CD14-positive monocyte (primary cell): ENCODE measurements around the gene SPRN. TPM values are rescaled to one million over a fixed set of nuclear protein-coding genes. Genes with fewer than 3 reads are reported as not detected.

ENCODE experiments used
- DNase-seq, 3 donors: peaks; one replicate each; pipeline ENCODE4 v3.0.0-alpha.2; 2011 to 2022
- H2AFZ ChIP-seq: 2 replicates; pipeline ENCODE4 v1.6.0; 2012; ENCODE audit warnings: mild to moderate bottlenecking, low read depth, low read length, inconsistent platforms; ENCODE audit not compliant: insufficient read depth, poor library complexity, severe bottlenecking
- H3K27ac ChIP-seq, 2 donors: 1 replicate in 1 of 2; 2 replicates in 1 of 2; pipeline ENCODE4 v1.5.1; 2012 to 2013; ENCODE audit warnings: low read length in 2 of 2, control low read depth in 1 of 2, inconsistent platforms in 1 of 2, low read depth in 1 of 2, mild to moderate bottlenecking in 1 of 2
- H3K27me3 ChIP-seq, 2 donors: one replicate each; pipeline versions ENCODE4 v1.6.0 to v1.6.1; 2011 to 2013; ENCODE audit warnings: low read length in 2 of 2; ENCODE audit not compliant: control insufficient read depth in 2 of 2, insufficient read depth in 2 of 2
- H3K36me3 ChIP-seq, 2 donors: replicated peaks in 1 of 2; 1 replicate in 1 of 2; 2 replicates in 1 of 2; pipeline versions ENCODE4 v1.5.1 to v1.6.1; 2012 to 2013; ENCODE audit warnings: low read length in 2 of 2, control low read depth in 1 of 2, inconsistent platforms in 1 of 2, mild to moderate bottlenecking in 1 of 2; ENCODE audit not compliant: insufficient read depth in 2 of 2, control insufficient read depth in 1 of 2
- H3K4me1 ChIP-seq, 2 donors: 1 replicate in 1 of 2; 2 replicates in 1 of 2; pipeline versions ENCODE4 v1.5.1 to v1.6.1; 2012 to 2013; ENCODE audit warnings: low read length in 2 of 2, control low read depth in 1 of 2, inconsistent platforms in 1 of 2, mild to moderate bottlenecking in 1 of 2, moderate library complexity in 1 of 2; ENCODE audit not compliant: insufficient read depth in 2 of 2, control insufficient read depth in 1 of 2
- H3K4me2 ChIP-seq: replicated peaks from 2 replicates; pipeline ENCODE3; 2012; ENCODE audit warnings: low read length, moderate library complexity, mild to moderate bottlenecking; ENCODE audit not compliant: poor library complexity, severe bottlenecking; ENCODE audit errors: extremely low read depth
- H3K4me3 ChIP-seq, 3 experiments: fragments of 200-600 bp in 1 of 3; sonication (generic) in 1 of 3; replicated peaks in 1 of 3; 1 replicate in 2 of 3; 2 replicates in 1 of 3; pipeline ENCODE4 v1.5.1; 2011 to 2013; ENCODE audit warnings: low read length in 3 of 3, mild to moderate bottlenecking in 3 of 3, control low read depth in 2 of 3, low read depth in 2 of 3, inconsistent platforms in 1 of 3, moderate library complexity in 1 of 3
- H3K79me2 ChIP-seq: 2 replicates; pipeline ENCODE4 v1.6.0; 2012; ENCODE audit warnings: mild to moderate bottlenecking, control low read depth, inconsistent platforms, low read length, moderate library complexity; ENCODE audit not compliant: insufficient read depth
- H3K9ac ChIP-seq: 2 replicates; pipeline ENCODE4 v1.6.0; 2017; ENCODE audit warnings: low read length, mild to moderate bottlenecking; ENCODE audit not compliant: insufficient read depth, poor library complexity, severe bottlenecking
- H3K9me3 ChIP-seq, 2 donors: replicated peaks in 1 of 2; 1 replicate in 1 of 2; 2 replicates in 1 of 2; pipeline versions ENCODE4 v1.5.1 to v1.6.1; 2012 to 2013; ENCODE audit warnings: low read length in 2 of 2, control low read depth in 1 of 2; ENCODE audit not compliant: control insufficient read depth in 1 of 2, insufficient read depth in 1 of 2
- H4K20me1 ChIP-seq: 2 replicates; pipeline ENCODE4 v1.6.0; 2012; ENCODE audit warnings: mild to moderate bottlenecking, low read length, control low read depth, moderate library complexity; ENCODE audit not compliant: insufficient read depth
- H3K27ac Mint-ChIP-seq, 7 donors: one replicate each; pipeline ENCODE4 v1.8.0; 2020; ENCODE audit warnings: mild to moderate bottlenecking in 7 of 7, mixed read lengths in 7 of 7, moderate library complexity in 6 of 7, inconsistent platforms in 2 of 7
- H3K27me3 Mint-ChIP-seq, 3 donors: one replicate each; pipeline ENCODE4 v1.8.0; 2021 to 2022; ENCODE audit warnings: low read depth in 3 of 3, mild to moderate bottlenecking in 3 of 3, mixed read lengths in 3 of 3, moderate library complexity in 3 of 3, inconsistent platforms in 1 of 3
- H3K36me3 Mint-ChIP-seq, 2 donors: one replicate each; pipeline ENCODE4 v1.8.0; 2020; ENCODE audit warnings: mixed read lengths in 2 of 2, inconsistent platforms in 1 of 2, mild to moderate bottlenecking in 1 of 2
- H3K4me1 Mint-ChIP-seq: one replicate; pipeline ENCODE4 v1.8.0; 2020; ENCODE audit warnings: mild to moderate bottlenecking, mixed read lengths
- H3K4me3 Mint-ChIP-seq, 2 donors: one replicate each; pipeline ENCODE4 v1.8.0; 2020; ENCODE audit warnings: mild to moderate bottlenecking in 2 of 2, mixed read lengths in 2 of 2, moderate library complexity in 1 of 2
- H3K9me3 Mint-ChIP-seq, 7 donors: one replicate each; pipeline ENCODE4 v1.8.0; 2020 to 2022; ENCODE audit warnings: mixed read lengths in 7 of 7, mild to moderate bottlenecking in 6 of 7, moderate library complexity in 6 of 7, inconsistent platforms in 2 of 7
- whole genome bisulfite sequencing: methylation state at CpG from one replicate; pipeline ENCODE4 v1.1.5; 2013; ENCODE audit warnings: missing lambda C conversion rate; ENCODE audit not compliant: insufficient coverage; 5-methylcytosine and 5-hydroxymethylcytosine counted together
- intact Hi-C, 2 donors: fragments of 100-400 bp; cut with micrococcal nuclease; formaldehyde crosslinking; loops; one replicate each; pipeline versions ENCODE4 v1.15.0 to v1.15.1; 2023
- polyA plus RNA-seq, 3 donors: library from polyadenylated mRNA; depleted of rRNA in 1 of 3; unstranded in 2 of 3; stranded (reverse) in 1 of 3; fragments of 300-500 nt in 2 of 3; fragments of >200 nt in 1 of 3; fragmentation: Illumina TruSeq in 2 of 3; gene quantifications; 1 replicate in 2 of 3; 2 replicates in 1 of 3; pipeline ENCODE4 v1.2.3, GENCODE V29; 2012 to 2021
- TF ChIP-seq, protein P1 (sequence below): fragments of 200-600 bp; IDR thresholded peaks from one replicate; pipeline ENCODE4 v1.8.0; 2022; ENCODE audit warnings: antibody characterized with exemption, mild to moderate bottlenecking

Gene SPRN
- polyA plus RNA-seq, 3 donors = not detected

GRCh38 chr10:133391249-133391635 is 33.2 kb downstream of the SPRN start:
- Histone ChIP-seq H3K36me3 (peaks cover 2 to 7% of the 10 kb centered on the region in 2 donors), H3K27me3 (no peaks in the 10 kb centered on the region), H3K27ac (no peak overlapping the region), H2AFZ (no peak overlapping the region), H3K9me3 (no peaks in the 10 kb centered on the region), H4K20me1 (no peaks in the 10 kb centered on the region), H3K4me2 (no peak overlapping the region), H3K9ac (no peak overlapping the region), H3K4me3 (no peak overlapping the region), H3K79me2 (peaks cover 18% of the 10 kb centered on the region), H3K4me1 (peaks cover 37 to 41% of the 10 kb centered on the region in 2 donors)
- intact Hi-C loops = no loop called here
- TF ChIP-seq, protein P1, sequence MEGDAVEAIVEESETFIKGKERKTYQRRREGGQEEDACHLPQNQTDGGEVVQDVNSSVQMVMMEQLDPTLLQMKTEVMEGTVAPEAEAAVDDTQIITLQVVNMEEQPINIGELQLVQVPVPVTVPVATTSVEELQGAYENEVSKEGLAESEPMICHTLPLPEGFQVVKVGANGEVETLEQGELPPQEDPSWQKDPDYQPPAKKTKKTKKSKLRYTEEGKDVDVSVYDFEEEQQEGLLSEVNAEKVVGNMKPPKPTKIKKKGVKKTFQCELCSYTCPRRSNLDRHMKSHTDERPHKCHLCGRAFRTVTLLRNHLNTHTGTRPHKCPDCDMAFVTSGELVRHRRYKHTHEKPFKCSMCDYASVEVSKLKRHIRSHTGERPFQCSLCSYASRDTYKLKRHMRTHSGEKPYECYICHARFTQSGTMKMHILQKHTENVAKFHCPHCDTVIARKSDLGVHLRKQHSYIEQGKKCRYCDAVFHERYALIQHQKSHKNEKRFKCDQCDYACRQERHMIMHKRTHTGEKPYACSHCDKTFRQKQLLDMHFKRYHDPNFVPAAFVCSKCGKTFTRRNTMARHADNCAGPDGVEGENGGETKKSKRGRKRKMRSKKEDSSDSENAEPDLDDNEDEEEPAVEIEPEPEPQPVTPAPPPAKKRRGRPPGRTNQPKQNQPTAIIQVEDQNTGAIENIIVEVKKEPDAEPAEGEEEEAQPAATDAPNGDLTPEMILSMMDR = no peak
- Mint-ChIP-seq H3K27ac (peak overlapping the region in 2 of 7 donors; percentile 0 to 77), H3K36me3 (peaks cover 7 to 11% of the 10 kb centered on the region in 2 donors), H3K27me3 (peaks cover 0 to 2% (median 0%) of the 10 kb centered on the region in 3 donors), H3K9me3 (peaks cover 0 to 2% (median 0%) of the 10 kb centered on the region in 7 donors), H3K4me3 (no peak overlapping the region), H3K4me1 (peaks cover 37% of the 10 kb centered on the region)
- DNase-seq = no peak
- WGBS = 97% methylated on average over 12 of the region's 12 CpGs

- Histone ChIP-seq H3K4me3 (no peak overlapping the region), H3K79me2 (peaks cover 13% of the 10 kb centered on the region), H3K4me1 (peaks cover 37 to 41% of the 10 kb centered on the region in 2 donors), H3K4me2 (no peak overlapping the region), H3K9me3 (no peaks in the 10 kb centered on the region), H3K27ac (no peak overlapping the region), H2AFZ (no peak overlapping the region), H3K27me3 (no peaks in the 10 kb centered on the region), H4K20me1 (no peaks in the 10 kb centered on the region), H3K36me3 (peaks cover 0 to 2% of the 10 kb centered on the region in 2 donors), H3K9ac (no peak overlapping the region)
- no peak for DNase-seq
- TF ChIP-seq, protein P1 = no peak
- intact Hi-C loops = no loop called here
- 97% methylated on average over 16 of the region's 19 CpGs for WGBS
- H3K36me3 Mint-ChIP-seq = peaks cover 7% of the 10 kb centered on the region in 2 donors
- peaks cover 0 to 2% (median 0%) of the 10 kb centered on the region in 7 donors for H3K9me3 Mint-ChIP-seq
- H3K27ac Mint-ChIP-seq = peak overlapping the region in 3 of 7 donors; percentile 0 to 69 (median 42)
- H3K4me3 Mint-ChIP-seq = no peak overlapping the region
- peaks cover 0 to 2% (median 0%) of the 10 kb centered on the region in 3 donors for H3K27me3 Mint-ChIP-seq
- H3K4me1 Mint-ChIP-seq = peaks cover 37% of the 10 kb centered on the region
These were observed 33.7 kb downstream of the SPRN start for GRCh38 chr10:133390597-133391248.
